Activated effector memory CD4-positive, alpha-beta T cell treated with Interleukin-2 at 50 U/mL for 16 hours (primary cell): ENCODE measurements around the gene RBFA.
A peak's percentile ranks its signal among the peaks of the same experiment; 100 is the strongest.
"Not testable (repeated sequence)": the region's sequence is repeated elsewhere in the genome, so short reads cannot be mapped to it uniquely, and the experiment has no call there.

Source experiments
- DNase-seq: peaks from one replicate; pipeline ENCODE4 v3.0.0-alpha.2; 2020

Gene RBFA

GRCh38 chr18:80034068-80034851, at the start of gene RBFA:
TSS of gene RBFA (plus strand) at chr18:80034434. CDS start at chr18:80034496, 62 bp downstream.
- peak; percentile 99 for DNase-seq

- no peak for DNase-seq
Observed at GRCh38 chr18:79985172-79985571, 49.1 kb upstream of the RBFA start.

- DNase-seq = no peak
Observed at GRCh38 chr18:79986726-79987125, 47.5 kb upstream of the RBFA start.

GRCh38 chr18:79987566-79987965, 46.7 kb upstream of the RBFA start:
- no peak for DNase-seq

GRCh38 chr18:79988071-79988450, 46.2 kb upstream of the RBFA start:
- peak; percentile 48 for DNase-seq

- DNase-seq = peak; percentile 80
Observed at GRCh38 chr18:79988451-79989194, 45.6 kb upstream of the RBFA start, which contains the start of gene TXNL4A. TSS of gene TXNL4A (minus strand) at chr18:79988563. CDS start at chr18:79988392, 171 bp downstream.

- no peak for DNase-seq
Observed at GRCh38 chr18:79989195-79989497, 45.1 kb upstream of the RBFA start.

- DNase-seq = no peak
Observed at GRCh38 chr18:79991494-79991893, 42.7 kb upstream of the RBFA start.

- not testable (repeated sequence) for DNase-seq
Observed at GRCh38 chr18:79999701-80000100, 34.5 kb upstream of the RBFA start.

- no peak for DNase-seq
Observed at GRCh38 chr18:80000877-80001276, 33.4 kb upstream of the RBFA start.

GRCh38 chr18:80002468-80002867, 31.8 kb upstream of the RBFA start:
- no peak for DNase-seq

GRCh38 chr18:80004600-80005342, 29.5 kb upstream of the RBFA start:
- no peak for DNase-seq

GRCh38 chr18:80006724-80007123, 27.5 kb upstream of the RBFA start:
- no peak for DNase-seq

GRCh38 chr18:80009661-80010550, 24.3 kb upstream of the RBFA start:
- DNase-seq = no peak

GRCh38 chr18:80010551-80010906, 23.7 kb upstream of the RBFA start:
- DNase-seq = no peak

GRCh38 chr18:80011496-80012137, 22.6 kb upstream of the RBFA start:
- not testable (repeated sequence) for DNase-seq

- no peak for DNase-seq
Observed at GRCh38 chr18:80012714-80013113, 21.5 kb upstream of the RBFA start.

- DNase-seq = no peak
Observed at GRCh38 chr18:80022613-80023012, 11.6 kb upstream of the RBFA start.

- no peak for DNase-seq
Observed at GRCh38 chr18:80023173-80023572, 11.1 kb upstream of the RBFA start.

- DNase-seq = no peak
Observed at GRCh38 chr18:80026363-80026762, 7.9 kb upstream of the RBFA start.

GRCh38 chr18:80027719-80028118, 6.5 kb upstream of the RBFA start:
- not testable (repeated sequence) for DNase-seq

GRCh38 chr18:80029690-80030089, 4.5 kb upstream of the RBFA start:
- DNase-seq = no peak
